ENCODE results near the gene EPHB1.
"Not testable (repeated sequence)": the region's sequence is repeated elsewhere in the genome, so short reads cannot be mapped to it uniquely, and the experiment has no call there.

Gene EPHB1

GRCh38 chr3:135007607-135008006 is 212.5 kb downstream of the EPHB1 start:
- no peak for DNase-seq

GRCh38 chr3:135008326-135008725 is 213.3 kb downstream of the EPHB1 start:
- DNase-seq = no peak

DNA sequence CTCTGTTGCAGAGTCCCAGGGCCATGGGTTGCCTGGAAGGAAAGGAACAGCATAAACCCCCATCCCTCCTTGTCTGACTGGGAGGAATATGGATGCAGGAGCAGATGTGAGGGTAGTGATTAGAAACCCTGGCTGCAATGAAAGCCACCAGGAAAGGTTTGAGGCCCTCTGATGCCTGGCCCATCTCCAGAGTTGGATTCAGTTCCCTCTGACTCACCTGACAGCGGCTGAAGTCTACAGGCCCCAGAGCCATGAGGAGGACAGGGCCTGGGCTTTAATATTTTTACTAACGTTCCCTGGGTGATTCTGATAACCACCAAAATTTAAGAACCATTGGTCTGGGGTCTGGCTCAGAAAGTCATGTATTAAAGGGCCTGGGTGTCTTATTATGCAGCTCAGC is 214.0 kb downstream of the EPHB1 start:
- no peak for DNase-seq

GRCh38 chr3:135012101-135012500 is 217.0 kb downstream of the EPHB1 start:
- no peak for DNase-seq

- DNase-seq = no peak
Measured at GRCh38 chr3:135013206-135013605, 218.1 kb downstream of the EPHB1 start.

DNA sequence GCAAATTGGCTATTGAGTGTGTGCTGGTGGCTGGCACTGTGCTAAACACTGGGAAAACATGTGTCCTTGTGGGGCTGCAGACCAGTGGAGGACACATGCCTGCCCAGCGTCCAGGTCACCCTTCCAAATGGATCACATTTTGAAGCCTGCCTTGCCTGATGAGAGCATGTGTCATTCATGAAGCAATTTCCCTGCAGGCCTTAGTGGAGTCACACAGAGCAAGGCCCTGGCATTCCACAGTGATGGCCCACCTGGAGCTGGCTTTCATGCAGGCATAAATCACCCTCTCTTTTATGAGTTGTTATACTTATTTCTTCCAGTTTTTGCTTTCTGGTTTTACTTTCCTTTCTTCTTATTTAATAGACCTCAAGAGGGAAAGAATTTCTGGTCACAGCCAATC is 219.5 kb downstream of the EPHB1 start:
- DNase-seq = no peak

GRCh38 chr3:135017003-135017893 is 222.2 kb downstream of the EPHB1 start:
- peak; percentile 30 for DNase-seq

GRCh38 chr3:135018149-135018923 is 223.3 kb downstream of the EPHB1 start:
- no peak for DNase-seq

GRCh38 chr3:135020181-135020580 is 225.1 kb downstream of the EPHB1 start:
- DNase-seq = no peak

GRCh38 chr3:135023996-135024658 is 229.1 kb downstream of the EPHB1 start:
- no peak for DNase-seq

GRCh38 chr3:135030768-135031615 is 235.9 kb downstream of the EPHB1 start:
- peak; percentile 35 for DNase-seq

DNA sequence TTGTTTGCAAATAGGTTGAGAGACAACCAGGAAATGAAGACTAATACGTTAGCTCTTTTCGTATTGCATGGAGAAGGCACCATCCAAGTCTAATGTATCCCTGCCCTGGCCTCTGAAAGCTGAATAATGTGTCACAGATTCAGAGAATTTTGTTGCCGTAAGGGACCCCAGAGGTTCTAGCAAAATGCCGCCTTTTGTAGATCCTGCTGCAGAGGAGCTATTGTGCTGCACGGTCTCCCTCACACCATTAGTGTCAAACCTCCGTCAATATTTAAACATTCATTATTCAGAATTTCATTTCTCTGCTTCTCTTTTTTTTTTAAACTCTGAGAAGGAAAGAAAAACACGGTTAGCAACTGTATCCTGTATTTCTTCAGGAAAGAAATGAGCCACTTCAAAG is 238.7 kb downstream of the EPHB1 start:
- DNase-seq = no peak

DNA sequence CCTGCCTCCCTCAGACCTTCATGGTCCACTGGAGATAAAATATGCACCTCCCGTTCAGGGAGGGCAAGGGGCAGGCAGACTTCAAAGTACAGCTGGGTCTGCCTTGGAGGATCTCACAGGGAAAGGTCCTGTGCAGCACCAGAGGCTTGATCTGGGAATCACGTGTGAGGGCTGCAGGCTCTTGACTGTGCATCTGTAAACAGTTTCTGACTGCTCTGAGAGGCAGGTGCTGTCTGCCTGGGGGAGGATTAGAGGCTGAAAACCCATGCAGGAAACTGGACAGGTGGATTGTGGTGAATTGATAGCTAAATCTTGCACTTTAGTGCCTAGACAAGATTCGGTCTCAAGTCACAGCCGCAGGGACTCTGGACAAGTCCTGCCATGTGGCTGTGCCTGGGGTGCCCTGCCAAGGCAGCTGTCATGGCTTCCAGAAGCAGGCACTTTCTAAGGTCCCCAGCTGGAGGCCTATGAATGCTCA is 239.3 kb downstream of the EPHB1 start:
- peak; percentile 42 for DNase-seq

DNA sequence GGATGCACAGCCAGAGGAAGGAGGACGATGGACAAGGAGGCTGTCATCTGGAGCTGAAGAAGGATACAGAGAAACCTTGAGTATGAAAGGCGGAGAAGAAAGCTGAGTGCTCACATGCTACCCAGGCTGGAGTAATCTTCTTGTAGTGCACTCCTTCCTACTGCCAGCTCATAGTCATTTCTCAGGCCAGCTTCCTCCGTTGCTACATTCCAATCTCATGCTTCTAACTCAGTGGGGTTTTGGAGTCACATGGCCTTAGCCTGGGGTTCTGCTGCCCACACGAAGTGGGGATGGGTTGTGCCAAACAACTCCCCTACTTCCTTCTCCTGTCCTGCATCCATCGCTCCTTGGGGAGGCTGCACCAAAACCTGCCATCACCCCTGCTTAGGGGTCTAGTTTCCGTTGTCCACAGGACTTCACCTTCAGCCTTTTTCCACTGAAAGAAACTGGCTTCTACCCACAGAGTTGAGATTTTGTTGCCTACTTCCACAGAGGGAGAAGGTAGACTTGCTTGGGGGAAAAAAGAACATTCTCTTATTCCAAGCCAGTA is 239.9 kb downstream of the EPHB1 start:
- no peak for DNase-seq

DNA sequence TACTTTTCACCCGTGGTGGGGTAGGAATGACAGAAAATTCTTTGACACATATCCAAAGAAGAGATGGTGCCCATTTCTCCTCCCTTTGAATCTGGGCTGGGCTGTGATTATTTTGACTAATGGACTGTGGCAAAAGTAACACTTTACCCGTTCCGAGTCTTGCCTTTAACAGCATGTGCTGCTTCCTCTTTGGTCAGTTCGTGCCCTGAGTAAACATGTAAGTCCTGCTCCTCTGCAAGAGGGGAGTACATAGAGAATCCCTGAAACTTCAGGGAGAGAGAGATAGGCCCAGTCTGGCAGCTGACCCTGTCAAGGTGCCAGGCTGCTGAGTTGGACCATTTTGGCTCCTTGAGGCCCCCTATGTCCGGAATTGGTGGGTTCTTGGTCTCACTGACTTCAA is 243.1 kb downstream of the EPHB1 start:
- peak; percentile 32 for DNase-seq

DNA sequence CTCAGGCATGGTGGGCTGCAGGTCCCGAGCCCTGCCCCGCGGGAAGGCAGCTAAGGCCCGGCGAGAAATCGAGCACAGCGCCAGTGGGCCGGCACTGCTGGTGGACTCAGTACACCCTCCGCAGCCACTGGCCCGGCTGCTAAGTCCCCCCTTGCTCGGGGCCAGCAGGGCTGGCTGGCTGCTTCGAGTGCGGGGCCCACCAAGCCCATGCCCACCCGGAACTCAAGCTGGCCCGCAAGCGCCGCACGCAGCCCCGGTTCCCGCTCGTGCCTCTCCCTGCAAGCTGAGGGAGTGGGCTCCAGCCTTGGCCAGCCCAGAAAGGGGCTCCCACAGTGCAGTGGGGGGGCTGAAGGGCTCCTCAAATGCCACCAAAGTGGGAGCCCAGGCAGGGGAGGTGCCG is 244.5 kb downstream of the EPHB1 start:
- DNase-seq = not testable (repeated sequence)

DNA sequence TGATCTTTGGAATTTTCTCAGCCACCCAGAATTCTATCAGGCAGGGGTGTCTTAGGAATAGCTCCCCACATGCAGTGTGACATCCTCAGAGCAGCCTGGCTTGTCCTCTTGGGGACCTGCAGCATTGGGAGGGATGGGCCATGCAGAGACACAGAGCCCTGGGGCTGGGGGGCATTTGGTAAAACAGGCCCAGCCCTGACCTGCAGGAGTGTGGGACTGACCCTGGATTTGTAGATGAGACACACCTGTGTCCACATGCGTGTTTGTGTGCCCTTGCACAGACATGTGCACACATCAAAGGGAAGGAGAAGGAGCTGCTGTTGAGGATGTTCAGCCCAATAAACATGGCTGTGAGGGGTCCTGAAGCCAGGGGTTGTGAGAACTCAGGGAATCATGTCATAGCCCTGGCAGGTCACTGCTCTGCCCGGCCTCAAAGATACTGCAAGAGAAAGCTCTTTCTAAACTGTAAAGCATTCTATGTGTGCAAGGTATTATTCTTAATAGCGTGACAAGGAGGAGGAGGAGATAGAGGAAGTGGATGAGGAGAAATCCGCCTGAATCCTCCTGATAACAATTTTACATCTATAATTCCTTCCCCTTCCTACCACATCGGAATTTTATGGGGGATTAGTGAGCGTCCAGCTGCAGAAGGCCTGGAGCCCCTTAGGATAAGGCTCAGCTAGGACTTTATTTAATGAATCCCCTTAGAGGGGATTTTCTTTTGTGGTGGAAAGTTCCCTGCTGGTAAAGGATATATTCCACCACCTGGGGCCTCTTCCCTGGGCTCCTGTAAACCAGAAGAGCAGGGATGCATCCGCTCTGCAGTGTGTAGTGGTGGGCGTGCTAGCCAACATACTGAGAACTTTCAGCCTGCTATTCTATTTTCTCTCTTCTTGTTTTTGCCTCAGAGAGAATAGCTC is 245.5 kb downstream of the EPHB1 start:
- DNase-seq = no peak

DNA sequence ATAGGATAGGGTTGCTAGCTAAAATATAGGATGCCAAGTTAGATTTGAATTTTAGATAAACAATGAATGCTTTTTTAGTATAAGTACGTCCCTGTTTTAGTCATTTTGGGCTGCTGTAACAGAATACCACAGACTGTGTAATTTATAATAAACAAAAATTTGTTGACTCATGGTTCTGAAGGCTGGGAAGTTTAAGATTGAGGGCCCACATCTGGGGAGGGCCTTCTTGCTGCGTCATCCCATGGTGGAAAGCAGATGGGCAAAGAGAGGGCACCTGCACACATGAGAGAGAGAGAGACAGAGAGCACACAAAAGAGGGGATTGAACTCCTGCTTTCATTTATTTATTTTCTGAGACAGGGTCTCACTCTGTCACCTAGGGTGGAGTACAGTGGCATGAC is 246.5 kb downstream of the EPHB1 start:
- no peak for DNase-seq

DNA sequence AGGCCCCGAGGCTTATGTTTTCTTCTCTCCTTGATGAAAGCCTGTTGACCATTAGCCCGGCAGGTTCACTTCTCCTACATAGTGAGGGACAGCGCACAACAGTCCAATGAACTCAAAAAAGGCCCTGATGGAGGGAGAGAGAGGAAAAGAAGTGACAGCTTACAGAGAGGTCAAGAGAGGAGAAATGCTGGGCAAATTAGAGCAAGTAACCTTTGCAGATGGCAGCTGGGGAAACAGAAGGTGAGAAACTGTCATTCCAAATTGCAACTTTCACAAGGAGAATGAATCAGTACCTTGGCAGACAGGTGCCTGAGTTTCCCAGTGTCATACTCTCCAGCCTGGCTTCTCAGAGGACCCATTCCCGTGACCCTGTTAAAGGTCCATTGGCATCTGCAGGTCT is 252.0 kb downstream of the EPHB1 start:
- DNase-seq = no peak

DNA sequence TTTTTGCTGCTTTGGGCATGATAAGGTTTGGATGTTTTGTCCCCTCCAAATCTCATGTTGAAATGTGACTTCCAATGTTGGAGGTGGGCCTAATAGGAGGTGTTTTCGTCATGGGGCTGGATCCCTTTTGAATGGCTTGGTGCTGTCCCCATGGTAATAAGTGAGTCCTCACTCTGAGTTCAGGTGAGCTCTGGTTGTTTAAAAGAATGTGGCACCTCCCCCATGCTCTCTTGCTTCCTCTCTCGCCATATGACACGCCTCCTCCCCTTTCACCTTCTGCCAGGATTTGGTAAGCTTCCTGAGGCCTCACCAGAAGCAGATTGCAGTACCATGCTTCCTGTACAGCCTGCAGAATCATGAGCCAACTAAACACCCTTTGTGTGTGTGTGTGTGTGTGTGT is 255.5 kb downstream of the EPHB1 start:
- DNase-seq = no peak
